ENCODE measurements around the gene GRIK4. TPM values are rescaled to one million over a fixed set of nuclear protein-coding genes. Genes with fewer than 3 reads are reported as not detected.

GRIK4 gene
- total and polyA plus RNA-seq, 12 donors, result 0.33 to 4.8 (median 3.0) TPM

- no peak for DNase-seq
- Histone ChIP-seq H3K36me3 (replicated peaks in 1 of 2) (no peaks in the 10 kb centered on the region), H3K4me1 (replicated peaks in 1 of 2) (no peaks in the 10 kb centered on the region), H3K4me3 (no peak overlapping the region), H3K9me3 (replicated peaks in 1 of 3) (no peaks in the 10 kb centered on the region), H3K27me3 (no peaks in the 10 kb centered on the region), H3K27ac (no peak overlapping the region)
- WGBS, 4 donors, result 69 to 73% (median 71%) methylated on average over 5 of the region's 5 CpGs
- intact Hi-C loops (cut with DNase I), result no loop called here
- TF ChIP-seq, protein P1, sequence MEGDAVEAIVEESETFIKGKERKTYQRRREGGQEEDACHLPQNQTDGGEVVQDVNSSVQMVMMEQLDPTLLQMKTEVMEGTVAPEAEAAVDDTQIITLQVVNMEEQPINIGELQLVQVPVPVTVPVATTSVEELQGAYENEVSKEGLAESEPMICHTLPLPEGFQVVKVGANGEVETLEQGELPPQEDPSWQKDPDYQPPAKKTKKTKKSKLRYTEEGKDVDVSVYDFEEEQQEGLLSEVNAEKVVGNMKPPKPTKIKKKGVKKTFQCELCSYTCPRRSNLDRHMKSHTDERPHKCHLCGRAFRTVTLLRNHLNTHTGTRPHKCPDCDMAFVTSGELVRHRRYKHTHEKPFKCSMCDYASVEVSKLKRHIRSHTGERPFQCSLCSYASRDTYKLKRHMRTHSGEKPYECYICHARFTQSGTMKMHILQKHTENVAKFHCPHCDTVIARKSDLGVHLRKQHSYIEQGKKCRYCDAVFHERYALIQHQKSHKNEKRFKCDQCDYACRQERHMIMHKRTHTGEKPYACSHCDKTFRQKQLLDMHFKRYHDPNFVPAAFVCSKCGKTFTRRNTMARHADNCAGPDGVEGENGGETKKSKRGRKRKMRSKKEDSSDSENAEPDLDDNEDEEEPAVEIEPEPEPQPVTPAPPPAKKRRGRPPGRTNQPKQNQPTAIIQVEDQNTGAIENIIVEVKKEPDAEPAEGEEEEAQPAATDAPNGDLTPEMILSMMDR (IDR thresholded peaks at IDR 0.05), result no peak
- TF ChIP-seq POLR2A (IDR thresholded peaks at IDR 0.05), result no peak
These were observed 426.0 kb downstream of the GRIK4 start for GRCh38 chr11:120937501-120937900.

DNA sequence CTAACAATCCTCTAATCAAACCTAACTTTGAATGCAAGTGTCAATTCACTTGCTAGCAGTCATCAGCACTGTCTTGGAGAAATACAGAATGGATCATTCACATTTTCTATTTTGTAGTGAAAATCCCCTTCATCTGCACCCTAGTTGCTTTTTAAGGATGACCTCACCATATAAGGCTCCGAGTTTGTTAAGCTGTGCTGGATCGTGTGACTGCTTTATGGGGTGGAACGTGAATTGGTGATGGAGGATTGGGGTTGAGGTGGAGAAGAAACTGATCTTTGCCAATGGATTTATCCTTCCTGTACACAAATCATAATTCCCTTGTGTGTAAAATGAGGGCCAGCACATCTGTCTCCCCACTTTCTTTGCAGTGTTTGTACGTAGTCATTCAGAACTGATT lies 426.7 kb downstream of the GRIK4 start:
- H3K27me3 ChIP-seq, result no peaks in the 10 kb centered on the region
- H3K36me3 ChIP-seq (replicated peaks in 1 of 2), result no peaks in the 10 kb centered on the region
- no peak overlapping the region for H3K4me3 ChIP-seq
- no peak overlapping the region for H3K27ac ChIP-seq
- H3K9me3 ChIP-seq (replicated peaks in 1 of 3), result no peaks in the 10 kb centered on the region
- 63 to 69% (median 65%) methylated on average over 4 of the region's 4 CpGs for WGBS, 4 donors
- H3K4me1 ChIP-seq (replicated peaks in 1 of 2), result no peaks in the 10 kb centered on the region
- DNase-seq, result no peak
- TF ChIP-seq, protein P1 (IDR thresholded peaks at IDR 0.05), result no peak
- TF ChIP-seq POLR2A (IDR thresholded peaks at IDR 0.05), result no peak
- intact Hi-C loops (cut with DNase I), result no loop called here

- Histone ChIP-seq H3K36me3 (replicated peaks in 1 of 2) (no peaks in the 10 kb centered on the region), H3K27me3 (no peaks in the 10 kb centered on the region), H3K27ac (no peak overlapping the region), H3K4me3 (no peak overlapping the region), H3K4me1 (replicated peaks in 1 of 2) (no peaks in the 10 kb centered on the region), H3K9me3 (replicated peaks in 1 of 3) (no peaks in the 10 kb centered on the region)
- intact Hi-C loops (cut with DNase I), result no loop called here
- TF ChIP-seq POLR2A (IDR thresholded peaks at IDR 0.05), result no peak
- TF ChIP-seq, protein P1 (IDR thresholded peaks at IDR 0.05), result no peak
- no peak for DNase-seq
- WGBS, 4 donors, result 88 to 91% (median 89%) methylated on average over 8 to 10 of the region's 10 CpGs
These were observed 428.8 kb downstream of the GRIK4 start for GRCh38 chr11:120940160-120940848.

DNA sequence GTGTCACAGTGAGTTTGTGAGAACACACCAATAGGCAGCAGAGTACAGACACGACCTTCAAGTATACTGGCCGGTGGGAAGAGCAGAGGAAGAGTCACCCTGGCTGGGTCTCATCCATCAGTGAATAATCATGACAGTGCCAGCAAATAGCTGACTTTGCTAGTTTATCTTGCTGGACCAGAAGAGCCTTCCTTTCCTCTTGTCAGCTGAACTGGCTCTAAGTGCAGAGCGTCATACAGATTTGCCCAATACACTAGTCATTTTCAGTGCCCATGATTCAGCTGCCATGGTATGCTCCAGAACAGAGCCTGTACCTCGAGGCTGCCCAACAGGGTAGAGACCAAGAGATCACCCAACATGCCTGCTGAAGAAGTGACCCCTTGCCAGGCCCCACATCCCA lies 429.5 kb downstream of the GRIK4 start:
- no peak for DNase-seq
- no peaks in the 10 kb centered on the region for H3K27me3 ChIP-seq
- no peak for TF ChIP-seq POLR2A (IDR thresholded peaks at IDR 0.05)
- TF ChIP-seq, protein P1 (IDR thresholded peaks at IDR 0.05), result no peak
- H3K4me1 ChIP-seq (replicated peaks in 1 of 2), result no peaks in the 10 kb centered on the region
- WGBS, 4 donors, result 55 to 69% (median 61%) methylated on average over 3 to 4 of the region's 4 CpGs
- no peak overlapping the region for H3K27ac ChIP-seq
- H3K4me3 ChIP-seq, result no peak overlapping the region
- no peaks in the 10 kb centered on the region for H3K36me3 ChIP-seq (replicated peaks in 1 of 2)
- H3K9me3 ChIP-seq (replicated peaks in 1 of 3), result no peaks in the 10 kb centered on the region
- intact Hi-C loops (cut with DNase I), result no loop called here
